ENCODE measurements around the gene DHRS3.

The DHRS3 gene

DNA sequence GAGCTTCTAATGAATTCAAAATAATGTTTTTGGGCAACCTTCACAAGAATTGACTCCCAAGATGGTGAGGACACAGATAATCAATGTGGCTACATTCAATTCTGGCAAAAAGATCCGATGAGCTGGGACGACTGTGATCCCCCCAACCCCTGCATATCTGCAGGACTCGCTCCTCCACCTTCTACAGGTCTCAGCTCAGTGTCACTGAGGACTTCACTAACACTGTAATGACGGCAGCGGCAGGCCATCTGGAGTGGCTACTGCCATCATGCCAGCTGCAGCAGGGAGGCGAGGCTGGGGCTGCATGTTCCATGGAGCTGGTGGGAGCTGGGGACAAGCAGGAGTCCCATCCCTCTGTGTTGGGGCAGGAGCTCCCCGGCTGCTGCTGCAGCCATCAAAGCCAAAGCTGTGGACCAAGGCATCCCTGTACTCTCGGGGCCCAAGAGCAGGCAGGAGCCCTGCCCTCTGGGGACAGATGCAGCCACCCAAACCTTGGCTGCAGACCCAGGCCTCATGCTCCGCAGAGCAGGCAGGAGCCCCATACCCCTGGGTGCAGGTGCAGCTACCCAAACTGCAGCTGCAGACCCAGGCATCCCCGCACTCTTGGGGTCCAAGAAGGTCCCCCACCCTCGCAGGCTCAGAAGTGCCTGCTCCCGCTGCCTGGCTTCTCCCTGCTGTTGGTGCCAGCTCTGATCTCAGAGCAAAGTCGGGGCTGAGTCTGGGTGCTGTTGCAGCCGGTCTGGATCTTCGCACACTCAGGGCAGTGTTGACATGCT lies 12.2 kb upstream of the DHRS3 start:
- H3K9me3 Mint-ChIP-seq: no peaks in the 10 kb centered on the region
- no peak overlapping the region for H3K27ac Mint-ChIP-seq
- peaks cover 5% of the 10 kb centered on the region for H3K4me1 Mint-ChIP-seq (ENCODE audit: low read depth)
- H3K36me3 Mint-ChIP-seq (ENCODE audit: low read depth): no peaks in the 10 kb centered on the region
- no peak overlapping the region for H3K4me3 Mint-ChIP-seq
- peaks cover 21% of the 10 kb centered on the region for H3K27me3 Mint-ChIP-seq (ENCODE audit: low read depth)

DNA sequence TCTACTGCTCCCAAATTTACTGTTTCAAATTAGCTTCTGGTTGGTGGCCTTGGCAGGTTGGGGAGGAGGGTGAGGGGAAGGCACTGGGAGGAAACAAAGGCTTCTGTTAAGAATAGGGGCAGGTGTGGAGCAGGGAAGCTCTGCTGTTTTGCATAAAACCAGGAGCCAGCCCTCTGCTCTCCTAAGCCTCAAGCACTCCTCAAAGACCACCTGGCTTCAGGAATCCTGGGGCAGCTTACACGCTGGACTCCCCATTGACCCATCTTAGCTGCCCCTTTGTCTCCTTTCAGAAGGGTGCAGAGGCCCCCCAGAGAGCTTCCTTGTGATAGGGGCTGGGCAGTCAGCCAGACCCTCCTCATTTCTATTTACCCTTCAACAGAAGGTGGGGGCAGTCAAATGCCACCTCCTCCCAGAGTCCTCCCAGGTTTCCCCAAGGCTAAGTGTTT lies 11.5 kb upstream of the DHRS3 start:
- Mint-ChIP-seq H3K4me1 (ENCODE audit: low read depth) (peaks cover 5% of the 10 kb centered on the region), H3K4me3 (no peak overlapping the region), H3K9me3 (no peaks in the 10 kb centered on the region), H3K36me3 (ENCODE audit: low read depth) (no peaks in the 10 kb centered on the region), H3K27ac (no peak overlapping the region), H3K27me3 (ENCODE audit: low read depth) (peaks cover 21% of the 10 kb centered on the region)

DNA sequence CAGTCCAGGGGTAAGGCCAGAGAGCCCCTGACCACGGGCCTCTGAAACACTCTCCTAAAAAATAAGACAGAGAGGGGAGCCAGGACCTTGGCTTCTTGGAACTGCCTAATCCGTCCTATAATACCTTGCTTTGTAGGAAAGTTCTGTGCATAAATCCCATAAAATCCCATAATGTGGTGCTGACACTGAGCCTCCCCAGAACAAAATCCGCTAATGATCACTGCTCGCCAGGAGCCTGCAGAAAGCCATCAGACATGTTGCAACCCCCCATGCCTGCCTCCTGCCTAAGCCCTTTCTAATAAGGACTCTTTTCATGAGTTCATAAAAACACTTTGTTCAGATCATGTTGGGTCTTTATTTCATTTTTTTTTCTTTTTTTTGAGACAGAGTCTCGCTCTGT lies 9.3 kb upstream of the DHRS3 start:
- Mint-ChIP-seq H3K4me1 (ENCODE audit: low read depth) (peaks cover 4% of the 10 kb centered on the region), H3K9me3 (no peaks in the 10 kb centered on the region), H3K36me3 (ENCODE audit: low read depth) (no peaks in the 10 kb centered on the region), H3K27ac (no peak overlapping the region), H3K27me3 (ENCODE audit: low read depth) (peaks cover 16% of the 10 kb centered on the region), H3K4me3 (no peak overlapping the region)

DNA sequence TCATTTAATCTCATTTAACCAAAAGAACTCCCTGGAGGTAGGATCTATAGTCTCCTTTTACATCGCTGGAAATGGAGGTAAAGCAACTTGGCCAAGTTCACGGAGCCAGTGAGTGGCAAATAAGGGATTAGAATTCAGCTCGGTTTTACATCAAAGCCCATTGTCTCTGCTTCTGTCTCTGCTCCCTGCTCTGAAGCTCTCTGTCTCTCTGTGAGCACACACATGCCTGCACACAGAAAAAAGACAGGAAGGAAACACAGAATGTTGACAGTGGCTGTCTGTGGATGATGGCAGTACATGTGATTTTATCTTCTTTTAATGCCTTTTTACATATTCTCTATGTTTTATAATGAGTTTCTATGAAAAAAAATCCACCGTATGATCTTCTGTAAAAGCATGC lies 8.9 kb upstream of the DHRS3 start:
- Mint-ChIP-seq H3K4me1 (ENCODE audit: low read depth) (peaks cover 6% of the 10 kb centered on the region), H3K27me3 (ENCODE audit: low read depth) (peaks cover 16% of the 10 kb centered on the region), H3K36me3 (ENCODE audit: low read depth) (no peaks in the 10 kb centered on the region), H3K9me3 (no peaks in the 10 kb centered on the region), H3K27ac (no peak overlapping the region), H3K4me3 (no peak overlapping the region)

DNA sequence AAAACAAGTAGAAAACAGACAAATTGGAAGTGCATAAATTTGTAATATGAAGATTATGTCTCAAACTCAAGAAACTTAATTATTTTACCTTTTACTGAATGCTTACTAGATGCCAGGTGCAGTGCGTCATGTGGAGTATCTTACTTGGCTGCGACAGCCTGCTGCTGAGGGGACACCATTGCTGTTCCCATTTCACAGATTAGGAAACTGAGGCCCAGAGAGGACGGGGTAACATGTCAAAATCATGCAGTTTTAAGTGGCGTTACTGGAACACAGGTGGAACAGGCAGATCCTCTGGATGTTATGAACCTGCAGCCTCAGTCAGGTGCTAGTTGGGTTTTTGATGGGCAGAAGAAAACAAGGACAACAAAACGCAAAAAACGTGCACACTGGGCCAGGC lies 7.3 kb upstream of the DHRS3 start:
- no peak overlapping the region for H3K4me3 Mint-ChIP-seq
- no peaks in the 10 kb centered on the region for H3K36me3 Mint-ChIP-seq (ENCODE audit: low read depth)
- peaks cover 12% of the 10 kb centered on the region for H3K4me1 Mint-ChIP-seq (ENCODE audit: low read depth)
- H3K9me3 Mint-ChIP-seq: no peaks in the 10 kb centered on the region
- H3K27ac Mint-ChIP-seq: no peak overlapping the region
- H3K27me3 Mint-ChIP-seq (ENCODE audit: low read depth): peaks cover 16% of the 10 kb centered on the region

DNA sequence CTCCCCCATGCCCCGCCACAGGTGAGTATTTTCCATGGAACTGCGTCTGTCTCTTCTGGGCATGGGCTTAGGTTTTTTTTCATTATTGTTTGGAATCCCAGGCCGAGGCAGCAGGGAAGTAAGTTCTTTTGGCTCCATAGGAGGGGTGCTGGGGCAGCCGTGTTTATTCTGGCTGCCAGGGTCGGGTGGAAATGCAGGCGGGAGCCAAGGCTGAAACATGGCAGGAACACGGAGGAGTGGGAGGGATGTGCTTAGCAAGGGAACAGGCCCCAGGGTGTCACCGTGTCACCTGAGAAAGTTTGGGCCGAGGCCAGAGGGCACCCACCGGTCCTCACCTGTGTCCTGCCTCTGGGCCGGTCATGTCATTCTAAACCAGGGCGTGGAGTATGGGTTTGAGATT lies 4.5 kb upstream of the DHRS3 start:
- Mint-ChIP-seq H3K4me3 (no peak overlapping the region), H3K27ac (no peak overlapping the region), H3K27me3 (ENCODE audit: low read depth) (peaks cover 8% of the 10 kb centered on the region), H3K4me1 (ENCODE audit: low read depth) (peaks cover 35% of the 10 kb centered on the region), H3K9me3 (no peaks in the 10 kb centered on the region), H3K36me3 (ENCODE audit: low read depth) (peaks cover 3% of the 10 kb centered on the region)

DNA sequence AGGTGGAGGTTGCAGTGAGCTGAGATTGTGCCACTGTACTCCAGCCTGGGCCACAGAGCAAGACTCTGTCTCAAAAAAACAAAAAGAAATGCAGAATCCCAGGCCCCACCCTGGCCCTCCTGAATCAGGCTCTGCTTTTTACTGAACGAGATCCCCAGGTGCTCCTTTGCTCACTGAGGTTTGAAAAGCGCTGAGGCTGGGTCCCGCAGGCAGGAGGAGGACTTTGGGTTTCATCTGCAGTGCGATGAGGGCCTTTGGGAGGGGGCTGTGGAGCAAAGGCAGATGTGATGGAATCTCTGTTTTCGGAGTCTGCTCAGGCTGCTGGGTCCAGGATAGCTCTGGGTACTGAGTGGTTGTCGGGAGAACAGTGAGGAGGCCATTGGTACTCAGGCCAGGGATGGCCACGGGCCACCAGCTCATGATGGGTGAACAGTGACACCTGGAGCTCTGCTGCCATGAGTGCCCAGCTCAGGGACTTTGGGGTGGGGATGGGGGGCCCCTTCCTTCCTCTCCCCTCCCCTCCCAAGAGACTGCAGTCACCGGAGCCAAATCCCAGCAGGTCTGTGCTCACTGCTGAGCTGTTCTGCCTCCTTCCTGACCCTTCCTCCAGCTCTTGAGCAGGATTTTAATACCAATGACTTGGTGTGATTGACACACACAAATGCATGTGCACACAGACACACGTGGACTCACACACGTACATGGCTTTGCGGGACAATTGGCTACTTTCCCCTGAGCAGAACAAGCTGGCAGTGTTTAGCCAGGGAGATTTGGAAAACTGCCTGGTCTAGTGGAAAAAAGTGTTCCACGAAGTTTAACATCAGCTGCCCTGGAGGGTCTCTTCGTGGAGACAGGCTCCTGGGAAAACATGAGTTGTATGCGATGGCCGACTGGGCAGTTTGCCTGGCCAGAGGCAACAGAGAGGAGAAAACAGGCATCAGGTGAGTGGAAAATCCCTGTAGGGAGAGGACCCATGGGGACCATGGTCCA lies 3.6 kb upstream of the DHRS3 start:
- H3K4me3 Mint-ChIP-seq: no peak overlapping the region
- no peak overlapping the region for H3K27ac Mint-ChIP-seq
- H3K36me3 Mint-ChIP-seq (ENCODE audit: low read depth): peaks cover 5% of the 10 kb centered on the region
- H3K9me3 Mint-ChIP-seq: no peaks in the 10 kb centered on the region
- peaks cover 33% of the 10 kb centered on the region for H3K4me1 Mint-ChIP-seq (ENCODE audit: low read depth)
- peaks cover 9% of the 10 kb centered on the region for H3K27me3 Mint-ChIP-seq (ENCODE audit: low read depth)

DNA sequence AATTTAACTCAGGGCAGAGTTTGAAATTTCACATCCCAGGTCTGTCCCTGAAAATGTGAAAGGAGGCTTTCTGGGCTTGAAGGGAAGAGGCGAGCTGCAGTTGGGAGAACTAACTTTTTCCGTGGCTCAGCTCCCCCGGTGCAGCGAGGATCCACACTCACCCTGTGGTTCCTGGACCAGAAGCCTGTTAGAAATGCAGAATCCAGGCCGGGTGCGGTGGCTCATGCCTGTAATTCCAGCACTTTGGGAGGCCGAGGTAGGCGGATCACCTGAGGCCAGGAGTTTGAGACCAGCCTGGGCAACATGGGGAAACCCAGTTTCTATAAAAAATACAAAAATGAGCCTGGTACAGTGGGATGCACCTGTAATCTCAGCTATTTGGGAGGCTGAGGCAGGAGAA lies 2.9 kb upstream of the DHRS3 start:
- Mint-ChIP-seq H3K9me3 (no peaks in the 10 kb centered on the region), H3K4me1 (ENCODE audit: low read depth) (peaks cover 36% of the 10 kb centered on the region), H3K4me3 (no peak overlapping the region), H3K27me3 (ENCODE audit: low read depth) (peaks cover 5% of the 10 kb centered on the region), H3K36me3 (ENCODE audit: low read depth) (peaks cover 7% of the 10 kb centered on the region), H3K27ac (no peak overlapping the region)

DNA sequence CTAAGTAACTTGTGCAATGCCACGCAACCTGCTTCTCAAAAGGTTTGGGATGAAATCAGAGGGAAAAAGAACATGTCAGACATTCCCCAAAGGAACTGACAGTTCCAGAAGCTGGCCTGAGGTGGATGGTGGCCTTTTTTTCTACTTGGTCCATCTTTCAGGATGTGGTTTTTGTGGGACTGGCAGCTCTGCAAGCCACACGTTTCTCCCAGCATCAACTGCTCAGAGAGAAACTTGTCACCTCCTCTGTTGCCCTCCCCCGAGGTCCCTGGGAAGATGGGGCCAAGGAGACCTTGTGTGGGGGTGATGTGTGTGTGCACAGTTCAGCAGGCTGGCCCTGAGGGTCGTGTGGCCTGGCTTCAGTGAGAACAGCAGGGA lies 2.5 kb upstream of the DHRS3 start:
- Mint-ChIP-seq H3K36me3 (ENCODE audit: low read depth) (peaks cover 11% of the 10 kb centered on the region), H3K4me3 (peak overlapping the region; percentile 99), H3K27ac (peak overlapping the region; percentile 35), H3K9me3 (no peaks in the 10 kb centered on the region), H3K27me3 (ENCODE audit: low read depth) (peaks cover 5% of the 10 kb centered on the region), H3K4me1 (ENCODE audit: low read depth) (peaks cover 40% of the 10 kb centered on the region)

DNA sequence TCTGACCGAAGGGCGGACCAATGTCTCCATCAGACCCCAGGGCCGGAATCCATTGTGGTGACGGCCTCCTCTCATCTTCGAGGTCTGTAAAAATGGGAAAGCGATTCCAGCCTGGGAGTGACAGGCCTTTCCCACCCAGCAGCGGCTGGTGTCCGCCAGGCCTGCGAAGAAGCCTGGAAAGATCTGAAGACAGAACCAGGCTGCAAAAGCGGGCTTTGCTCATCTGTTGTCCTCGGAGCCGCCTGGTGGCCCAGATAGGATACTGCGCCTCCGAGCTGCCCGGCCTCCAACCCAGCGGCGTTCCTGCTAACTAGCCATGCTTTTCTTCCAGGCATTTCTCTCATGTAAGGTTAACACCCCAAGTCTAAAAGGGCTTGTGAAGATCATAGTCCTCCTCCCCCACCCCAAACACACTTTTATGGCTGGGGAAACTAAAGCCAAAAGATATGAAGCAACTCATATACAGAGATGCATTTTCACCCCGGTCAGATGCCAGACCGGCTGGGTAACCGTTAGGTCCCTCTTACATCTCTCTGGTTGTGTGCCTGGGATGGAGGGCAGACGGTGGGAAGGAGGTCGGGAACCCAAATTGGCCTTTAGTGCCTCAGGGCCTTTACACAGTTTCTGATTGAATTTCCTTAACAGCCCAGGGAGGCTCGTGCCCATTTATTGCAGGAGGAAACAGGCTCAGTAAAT lies 1.9 kb upstream of the DHRS3 start:
- Mint-ChIP-seq H3K27ac (peak overlapping the region; percentile 35), H3K9me3 (no peaks in the 10 kb centered on the region), H3K4me1 (ENCODE audit: low read depth) (peaks cover 43% of the 10 kb centered on the region), H3K27me3 (ENCODE audit: low read depth) (peaks cover 5% of the 10 kb centered on the region), H3K36me3 (ENCODE audit: low read depth) (peaks cover 14% of the 10 kb centered on the region), H3K4me3 (peak overlapping the region; percentile 99)

DNA sequence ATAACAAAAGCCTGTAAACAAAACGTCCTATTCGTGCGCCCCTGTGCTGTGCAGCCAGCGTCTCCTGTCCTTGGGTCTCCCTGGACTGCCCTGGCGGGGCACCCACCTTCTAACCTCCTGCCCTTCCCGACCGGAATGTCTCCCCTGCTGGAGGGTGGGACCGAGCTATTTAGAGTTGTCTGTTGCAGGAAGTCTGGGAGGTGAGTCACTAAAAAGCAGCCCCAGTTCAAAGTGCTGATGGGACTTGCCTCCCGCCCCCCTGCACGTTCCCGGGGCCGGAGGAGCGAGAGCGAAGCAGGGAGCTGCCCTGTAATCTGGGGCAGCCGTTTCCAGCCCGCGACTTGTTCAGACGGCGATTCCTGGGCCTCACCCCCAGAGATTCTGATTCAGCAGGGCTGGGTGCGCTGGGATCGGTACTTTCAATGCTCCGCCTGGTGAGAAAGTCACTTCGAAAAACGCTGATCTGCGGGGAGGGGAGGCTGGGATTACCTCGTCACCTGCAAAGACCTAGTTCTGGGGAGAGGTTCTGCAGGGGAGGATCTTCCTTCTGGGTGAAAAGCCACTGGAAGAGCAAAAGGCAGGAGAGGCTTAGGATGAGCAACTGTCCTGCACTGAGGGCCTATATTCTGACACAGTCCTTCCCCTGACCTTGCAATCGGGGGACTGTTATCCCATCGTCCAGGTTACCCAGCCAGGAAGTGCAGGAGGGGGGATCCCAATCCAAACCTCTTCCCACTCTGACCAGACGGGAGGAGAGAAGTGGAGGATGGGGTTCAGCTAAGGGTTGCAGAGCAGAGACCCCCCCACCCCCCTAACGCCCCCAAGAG lies 1.2 kb upstream of the DHRS3 start:
- peaks cover 50% of the 10 kb centered on the region for H3K4me1 Mint-ChIP-seq (ENCODE audit: low read depth)
- H3K4me3 Mint-ChIP-seq: peak overlapping the region; percentile 99
- peaks cover 5% of the 10 kb centered on the region for H3K27me3 Mint-ChIP-seq (ENCODE audit: low read depth)
- peak overlapping the region; percentile 96 for H3K27ac Mint-ChIP-seq
- peaks cover 20% of the 10 kb centered on the region for H3K36me3 Mint-ChIP-seq (ENCODE audit: low read depth)
- H3K9me3 Mint-ChIP-seq: no peaks in the 10 kb centered on the region

DNA sequence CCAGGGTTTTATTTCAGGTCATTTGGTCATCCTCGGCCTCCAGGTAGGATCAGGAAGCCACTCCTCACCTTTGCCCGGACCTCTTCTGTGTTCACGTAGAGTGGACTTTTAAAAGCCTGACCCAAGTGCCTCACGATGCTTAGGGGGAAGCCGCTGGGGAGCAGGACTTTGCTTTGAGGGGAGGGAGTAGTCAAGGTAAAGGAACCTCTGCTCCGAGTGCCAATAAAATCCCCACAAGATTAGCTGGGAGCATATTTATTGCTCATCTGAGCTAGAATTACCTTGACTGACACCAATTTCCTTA lies 603 bp upstream of the DHRS3 start:
- H3K4me3 Mint-ChIP-seq: peak overlapping the region; percentile 99
- H3K27ac Mint-ChIP-seq: peak overlapping the region; percentile 96
- H3K27me3 Mint-ChIP-seq (ENCODE audit: low read depth): peaks cover 5% of the 10 kb centered on the region
- H3K4me1 Mint-ChIP-seq (ENCODE audit: low read depth): peaks cover 51% of the 10 kb centered on the region
- H3K9me3 Mint-ChIP-seq: no peaks in the 10 kb centered on the region
- H3K36me3 Mint-ChIP-seq (ENCODE audit: low read depth): peaks cover 20% of the 10 kb centered on the region

DNA sequence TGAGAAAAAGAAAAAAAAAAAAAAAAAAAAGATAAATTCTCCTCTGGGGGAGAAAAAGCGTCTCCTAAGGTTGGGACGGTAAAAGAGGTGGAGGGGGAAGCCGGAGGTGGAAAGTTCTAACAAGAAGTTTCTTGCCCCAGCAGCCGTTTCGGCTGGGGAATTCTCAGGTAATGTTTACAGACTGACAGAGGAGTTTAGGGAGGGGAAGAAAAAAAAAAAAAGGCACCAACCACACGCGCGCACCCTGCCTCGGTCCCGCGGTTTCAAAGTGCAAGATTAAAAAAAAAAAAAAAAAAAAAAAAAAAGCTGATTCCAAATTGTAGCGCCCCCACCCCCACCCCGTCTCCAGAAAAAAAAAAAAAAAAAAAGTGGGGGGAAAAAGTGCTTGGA lies 504 bp downstream of the DHRS3 start:
- Mint-ChIP-seq H3K36me3 (ENCODE audit: low read depth) (peaks cover 25% of the 10 kb centered on the region), H3K27me3 (ENCODE audit: low read depth) (peaks cover 5% of the 10 kb centered on the region), H3K27ac (peak overlapping the region; percentile 96), H3K4me3 (peak overlapping the region; percentile 99), H3K4me1 (ENCODE audit: low read depth) (peaks cover 60% of the 10 kb centered on the region), H3K9me3 (no peaks in the 10 kb centered on the region)

Measured in T-helper 1 cell treated with Interleukin-12 subunit alpha and Interleukin-12 subunit beta and Interleukin-4 antibody, amounts not matched to agents 30 μg/mL and 1 μg/mL, for 36 hours (primary cell).